ENCODE data around the gene FGD3.

GRCh38 chr9:93059715-93060578 is 112.6 kb downstream of the FGD3 start:
- TF ChIP-seq POLR2AphosphoS5 (IDR thresholded peaks at IDR 0.05; ENCODE audit: low read depth, low read length) (no peak), POLR2A (IDR thresholded peaks at IDR 0.05; ENCODE audit: low read depth, low read length) (no peak), TAF1 (IDR thresholded peaks at IDR 0.05; ENCODE audit: borderline replicate concordance, low read depth, low read length) (no peak)
